Stimulated activated CD8-positive, alpha-beta memory T cell treated with anti-CD3 and anti-CD28 coated beads, Interleukin-2, amount 100 ng/mL, for 1 hour (primary cell): ENCODE results near the gene CYB5R4.

Source experiments
- DNase-seq, 2 donors: peaks; one replicate each; pipeline ENCODE4 v3.0.0-alpha.2; 2020; ENCODE audit warnings: low read depth in 2 of 2

Gene CYB5R4

GRCh38 chr6:83978997-83979396, 119.5 kb downstream of the CYB5R4 start:
- DNase-seq: no peak

- DNase-seq: no peak
Observed at GRCh38 chr6:83984411-83984810, 124.9 kb downstream of the CYB5R4 start.

- DNase-seq: no peak
Observed at GRCh38 chr6:83985308-83985713, 125.8 kb downstream of the CYB5R4 start.

- no peak for DNase-seq
Observed at GRCh38 chr6:83985715-83986114, 126.2 kb downstream of the CYB5R4 start.

GRCh38 chr6:83998021-83998584, 138.6 kb downstream of the CYB5R4 start:
- DNase-seq: no peak

GRCh38 chr6:84001119-84001518, 141.6 kb downstream of the CYB5R4 start:
- DNase-seq: no peak

- no peak for DNase-seq
Observed at GRCh38 chr6:84002226-84002625, 142.7 kb downstream of the CYB5R4 start.

GRCh38 chr6:84003131-84003530, 143.6 kb downstream of the CYB5R4 start:
- no peak for DNase-seq

- no peak for DNase-seq
Observed at GRCh38 chr6:84003654-84004053, 144.2 kb downstream of the CYB5R4 start.

GRCh38 chr6:84007871-84008270, 148.4 kb downstream of the CYB5R4 start:
- DNase-seq: no peak

- no peak for DNase-seq
Observed at GRCh38 chr6:84013354-84013753, 153.9 kb downstream of the CYB5R4 start.

- DNase-seq: no peak
Observed at GRCh38 chr6:84013931-84014330, 154.4 kb downstream of the CYB5R4 start.

GRCh38 chr6:84016029-84016428, 156.5 kb downstream of the CYB5R4 start:
- no peak for DNase-seq
